ENCODE data around the gene ZNF654. TPM values are rescaled to one million over a fixed set of nuclear protein-coding genes. Genes with fewer than 3 reads are reported as not detected.

ZNF654 gene
- total and polyA plus RNA-seq, 2 donors (not counting 3 experiments of a cell fraction or from before 2014, with no cell fraction given) = 2.9 to 14.6 TPM

DNA sequence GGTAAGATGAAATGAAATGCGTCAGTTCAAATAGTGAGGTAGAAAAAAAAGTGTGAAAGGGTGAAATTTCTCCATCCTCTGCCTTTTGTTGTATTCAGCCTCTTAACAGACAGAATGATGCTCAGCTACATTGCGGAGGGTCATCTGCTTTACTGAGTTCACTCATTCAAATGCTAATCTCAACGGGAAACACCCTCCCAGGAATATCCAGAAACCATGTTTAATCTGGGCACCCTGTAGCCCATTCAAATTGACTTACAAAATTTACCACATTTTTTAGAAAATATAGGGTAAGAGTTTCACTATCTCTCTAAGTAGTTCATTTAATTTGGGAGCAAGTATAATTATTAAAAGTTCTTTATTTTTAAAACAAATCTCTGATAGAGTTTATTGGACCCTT lies 133.6 kb downstream of the ZNF654 start:
- Histone ChIP-seq H4K20me1 (replicated peaks; ENCODE audit: control insufficient read depth, extremely low read depth, insufficient read depth, low read length) (no peaks in the 10 kb centered on the region), H2AFZ (ENCODE audit: low read depth, low read length) (no peak overlapping the region), H3K4me2 (ENCODE audit: insufficient read depth, low read length) (no peak overlapping the region), H3K9ac (replicated peaks; ENCODE audit: extremely low read depth, insufficient read depth, low read length) (no peak overlapping the region), H3K9me3 (replicated peaks; ENCODE audit: control insufficient read depth, insufficient read depth, low read length) (no peaks in the 10 kb centered on the region), H3K36me3 (ENCODE audit: control insufficient read depth in 2 of 2, extremely low read depth in 1 of 2, insufficient read depth in 2 of 2, low read length in 2 of 2) (no peaks in the 10 kb centered on the region), H3K79me2 (ENCODE audit: control insufficient read depth, insufficient read depth, low read length) (no peaks in the 10 kb centered on the region), H3K9me1 (replicated peaks; ENCODE audit: control insufficient read depth, extremely low read depth, insufficient read depth, low read length) (no peaks in the 10 kb centered on the region), H3K4me3 (replicated peaks in 1 of 3; ENCODE audit: insufficient read depth in 1 of 3, low read depth in 1 of 3, low read length in 3 of 3) (no peak overlapping the region), H3K27ac (ENCODE audit: insufficient read depth, low read depth, low read length) (no peak overlapping the region), H3K4me1 (ENCODE audit: control insufficient read depth, extremely low read depth, insufficient read depth, low read length) (no peaks in the 10 kb centered on the region), H3K27me3 (ENCODE audit: control insufficient read depth in 2 of 2, insufficient read depth in 2 of 2, low read length in 2 of 2) (no peaks in the 10 kb centered on the region)
- no TSS peak for BruUV-seq (replicated peaks)
- no peak for TF ChIP-seq FOS (IDR thresholded peaks at IDR 0.05; ENCODE audit: borderline replicate concordance, insufficient read depth, low read length)
- TF ChIP-seq, protein P1, sequence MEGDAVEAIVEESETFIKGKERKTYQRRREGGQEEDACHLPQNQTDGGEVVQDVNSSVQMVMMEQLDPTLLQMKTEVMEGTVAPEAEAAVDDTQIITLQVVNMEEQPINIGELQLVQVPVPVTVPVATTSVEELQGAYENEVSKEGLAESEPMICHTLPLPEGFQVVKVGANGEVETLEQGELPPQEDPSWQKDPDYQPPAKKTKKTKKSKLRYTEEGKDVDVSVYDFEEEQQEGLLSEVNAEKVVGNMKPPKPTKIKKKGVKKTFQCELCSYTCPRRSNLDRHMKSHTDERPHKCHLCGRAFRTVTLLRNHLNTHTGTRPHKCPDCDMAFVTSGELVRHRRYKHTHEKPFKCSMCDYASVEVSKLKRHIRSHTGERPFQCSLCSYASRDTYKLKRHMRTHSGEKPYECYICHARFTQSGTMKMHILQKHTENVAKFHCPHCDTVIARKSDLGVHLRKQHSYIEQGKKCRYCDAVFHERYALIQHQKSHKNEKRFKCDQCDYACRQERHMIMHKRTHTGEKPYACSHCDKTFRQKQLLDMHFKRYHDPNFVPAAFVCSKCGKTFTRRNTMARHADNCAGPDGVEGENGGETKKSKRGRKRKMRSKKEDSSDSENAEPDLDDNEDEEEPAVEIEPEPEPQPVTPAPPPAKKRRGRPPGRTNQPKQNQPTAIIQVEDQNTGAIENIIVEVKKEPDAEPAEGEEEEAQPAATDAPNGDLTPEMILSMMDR (IDR thresholded peaks at IDR 0.05; ENCODE audit: extremely low read depth in 1 of 2, insufficient read depth in 1 of 2, low read depth in 1 of 2, low read length in 2 of 2) = no peak
- no peak for TF ChIP-seq POLR2A (IDR thresholded peaks at IDR 0.05; ENCODE audit: low read depth, low read length)
- TF ChIP-seq JUN (IDR thresholded peaks at IDR 0.05; ENCODE audit: borderline replicate concordance, insufficient read depth, insufficient read length, low read depth) = no peak
- no peak for TF ChIP-seq POLR2AphosphoS5 (IDR thresholded peaks at IDR 0.05; ENCODE audit: insufficient read depth, low read depth, low read length)
- no peak for TF ChIP-seq GATA2 (IDR thresholded peaks at IDR 0.05; ENCODE audit: insufficient read depth, insufficient read length, low read depth, low read length)
- TF ChIP-seq, protein P2, sequence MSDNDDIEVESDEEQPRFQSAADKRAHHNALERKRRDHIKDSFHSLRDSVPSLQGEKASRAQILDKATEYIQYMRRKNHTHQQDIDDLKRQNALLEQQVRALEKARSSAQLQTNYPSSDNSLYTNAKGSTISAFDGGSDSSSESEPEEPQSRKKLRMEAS (IDR thresholded peaks at IDR 0.05; ENCODE audit: insufficient read depth, insufficient read length) = no peak
- POLR2A ChIA-PET = no interaction called here
- FAIRE-seq (no peak), DNase-seq (ENCODE audit: low read depth, low spot score) (no peak)
- dilution Hi-C loops (cut with MboI; ENCODE audit: extremely low pct_ligation_motif_present, low sequenced_read_pairs) = no loop called here
- CTCF ChIA-PET = no interaction called here
- intact Hi-C loops (cut with micrococcal nuclease) = no loop called here

Other genes starting within 250 kb of the ZNF654 start
- gene CGGBP1, start 250 bp upstream of the ZNF654 start, total RNA-seq = 69.4 and 69.7 TPM in 2 replicates
- gene CGGBP1, start 250 bp upstream of the ZNF654 start, polyA plus RNA-seq = 26.0 and 33.1 TPM in 2 replicates
- gene C3orf38, start 90.7 kb downstream of the ZNF654 start, total RNA-seq = 17.3 and 17.9 TPM in 2 replicates
- gene C3orf38, start 90.7 kb downstream of the ZNF654 start, polyA plus RNA-seq = 4.2 and 5.2 TPM in 2 replicates

Measured in endothelial cell of umbilical vein (primary cell).